GM21737 (cell line): ENCODE results near the gene VILL.

Experiments used
- ATAC-seq: cut with Tn5 transposase; IDR thresholded peaks from one replicate; pipeline ENCODE4 v1.9.1; 2021; ENCODE audit warnings: mild to moderate bottlenecking, moderate library complexity; ENCODE audit not compliant: unreplicated experiment

The VILL gene

DNA sequence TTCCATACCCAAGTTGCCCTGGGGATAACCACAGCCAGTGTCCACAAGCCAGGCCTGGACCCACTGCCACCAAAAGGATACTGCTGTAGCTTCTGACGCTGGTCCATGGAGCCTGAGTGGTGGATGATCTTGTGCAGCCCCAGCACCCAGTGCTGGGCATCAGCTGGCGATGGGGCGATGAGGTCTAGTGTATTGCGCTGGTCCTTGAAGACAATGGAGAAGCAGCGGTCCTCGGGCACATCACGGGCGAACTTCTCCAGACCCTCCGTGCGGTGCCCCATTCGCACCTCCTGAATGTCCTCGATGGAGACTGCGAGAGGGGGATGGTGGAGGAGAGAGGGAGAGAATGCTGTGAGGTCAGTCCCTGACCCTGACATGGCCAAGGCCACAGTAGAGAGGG, 25.8 kb downstream of the VILL start:
- ATAC-seq = no peak

DNA sequence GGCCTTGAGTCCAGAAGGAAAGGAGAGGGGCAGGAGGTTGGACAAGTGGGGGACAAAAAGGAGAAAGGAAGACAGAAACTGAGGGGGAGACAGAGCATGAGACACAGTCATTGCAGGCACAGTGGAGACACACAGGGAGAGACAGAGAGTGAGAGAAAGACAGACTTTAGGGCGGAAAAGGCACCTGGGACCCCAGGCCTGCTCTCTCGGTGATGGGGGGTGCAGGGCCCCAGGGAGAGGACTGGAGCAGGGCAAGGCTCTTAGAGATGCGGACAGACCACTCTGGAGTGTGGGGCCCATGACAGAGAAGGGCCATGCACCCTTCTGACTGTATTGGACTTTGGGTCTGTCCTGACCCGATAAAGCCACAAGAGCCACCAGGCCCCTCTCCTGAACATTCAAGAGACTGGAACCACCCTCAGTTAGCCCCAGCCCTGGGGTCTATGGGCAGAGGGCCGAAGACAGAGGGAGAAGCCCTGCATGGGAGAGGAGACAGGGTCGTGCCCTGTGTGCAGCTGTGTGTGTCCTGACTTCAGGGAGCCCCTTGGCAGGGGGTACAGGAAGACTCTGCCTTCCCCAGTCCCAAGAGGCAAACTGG, 26.4 kb downstream of the VILL start:
- ATAC-seq = no peak

DNA sequence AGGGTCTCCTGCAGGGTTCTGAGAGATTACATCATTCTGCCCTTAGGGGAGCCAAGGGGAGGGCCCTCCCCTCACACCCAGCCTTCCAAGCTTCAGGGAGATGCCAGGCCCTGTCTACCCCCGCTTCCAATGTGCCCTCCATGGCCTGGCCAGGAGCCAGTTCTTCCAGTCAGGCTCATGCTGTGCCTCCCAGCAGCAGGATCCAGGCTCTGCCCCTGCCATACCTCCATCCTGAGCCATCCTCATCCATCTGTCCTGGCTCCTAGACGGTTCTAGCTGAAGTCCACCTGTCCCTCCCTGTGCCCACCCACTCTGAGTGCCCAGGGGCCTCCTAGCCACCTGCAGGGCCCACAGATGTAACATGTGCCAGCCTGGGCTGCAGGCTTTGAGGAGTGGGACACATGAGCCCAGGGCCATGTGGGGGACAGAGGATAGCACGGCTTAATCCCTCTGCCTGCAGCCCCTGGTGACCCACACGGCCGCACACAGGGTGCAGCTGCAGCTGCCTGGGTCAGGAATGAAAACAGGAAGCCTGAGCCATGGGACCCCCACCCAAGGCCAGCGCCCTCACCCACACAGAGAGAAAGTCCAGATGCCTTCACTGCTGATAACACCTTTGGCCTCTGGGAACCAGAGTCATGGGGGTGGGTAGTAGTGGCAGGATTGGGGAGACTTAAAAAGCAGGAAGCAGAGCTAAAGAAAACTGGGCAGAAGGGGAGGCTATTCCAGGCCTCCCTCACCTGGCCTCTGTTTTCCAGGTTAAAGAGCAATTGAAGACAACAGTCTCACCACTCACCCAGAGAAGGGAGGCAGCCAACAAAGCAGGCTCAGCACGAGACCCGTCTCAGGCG, 27.1 kb downstream of the VILL start:
- no peak for ATAC-seq

DNA sequence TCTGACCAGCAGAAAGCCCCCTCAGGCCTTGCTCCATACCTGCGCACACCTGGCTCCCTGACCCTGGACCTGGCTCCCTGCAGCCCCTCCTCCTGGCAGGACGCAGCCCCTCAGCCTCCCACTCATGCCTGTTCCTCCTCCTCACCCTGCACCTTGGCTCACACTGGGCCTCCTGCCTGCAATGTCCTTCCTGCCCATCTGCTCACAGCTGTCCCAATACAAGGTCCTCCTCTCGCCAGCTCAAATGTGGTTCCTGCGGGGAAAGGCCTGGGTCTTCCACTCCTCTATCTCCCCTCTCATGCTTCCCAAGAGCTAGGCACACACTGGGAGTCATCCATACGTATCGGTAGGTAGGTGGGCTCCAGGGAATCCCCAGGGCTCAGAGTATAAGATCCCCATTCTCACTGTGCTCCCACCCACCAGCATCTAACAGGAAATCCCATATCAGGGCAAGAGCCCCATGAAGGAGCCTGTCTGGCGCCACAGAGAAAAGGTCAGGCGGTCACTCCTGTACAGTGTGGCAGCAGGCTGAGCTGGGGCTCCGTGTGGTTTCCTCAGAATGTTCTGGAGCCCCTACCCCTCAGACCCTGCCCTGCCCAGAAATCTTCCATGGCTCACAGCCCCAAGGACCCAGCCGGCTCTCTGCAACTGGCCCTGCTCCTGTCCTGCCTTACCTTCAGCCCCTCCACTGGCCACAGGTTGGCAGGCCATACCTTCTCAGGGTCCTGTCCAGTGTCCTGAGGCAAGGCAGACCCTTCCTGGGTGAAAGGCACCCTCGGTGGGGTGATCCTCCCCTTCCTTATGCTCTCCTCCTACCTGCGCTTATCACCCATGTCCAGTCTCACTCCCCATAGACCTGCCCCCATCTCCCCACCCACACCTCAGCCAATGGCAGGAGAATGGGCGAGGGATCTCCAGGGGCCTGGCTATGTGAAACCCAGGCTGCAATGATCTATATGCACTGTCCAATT, 28.0 kb downstream of the VILL start:
- ATAC-seq = no peak

DNA sequence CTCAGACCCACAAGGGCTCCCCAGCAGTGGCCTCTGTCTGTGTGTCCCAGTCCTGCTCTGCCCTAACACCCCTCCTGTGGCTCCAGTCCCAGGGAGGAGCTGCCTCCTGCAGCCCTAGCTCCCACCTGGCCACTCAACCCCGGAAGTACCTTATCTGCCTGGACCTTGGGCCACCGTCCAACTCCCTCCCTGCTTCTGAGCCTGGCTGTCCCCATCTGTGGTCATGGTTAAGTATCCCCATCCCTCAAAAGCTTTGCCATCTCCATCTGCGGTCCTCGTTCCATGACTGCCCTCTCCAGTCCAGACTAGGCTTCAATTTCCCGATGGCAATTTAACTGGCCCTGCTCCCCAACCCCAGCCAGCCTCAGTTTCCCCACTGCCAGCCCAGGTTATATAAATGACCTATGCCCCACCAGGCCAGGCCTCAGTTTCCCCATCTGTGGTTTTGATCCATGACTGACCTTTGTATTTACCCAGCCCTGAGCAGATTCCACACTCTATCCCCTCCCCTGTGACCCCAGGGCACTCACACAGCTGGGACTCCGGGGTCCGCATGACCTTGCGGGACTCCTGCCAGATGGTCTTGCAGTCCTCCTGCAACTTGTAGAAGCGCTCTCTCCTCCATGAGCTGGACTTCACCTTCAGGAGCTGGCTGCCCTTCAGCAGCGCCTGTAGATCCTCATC, 29.2 kb downstream of the VILL start:
- ATAC-seq = no peak

DNA sequence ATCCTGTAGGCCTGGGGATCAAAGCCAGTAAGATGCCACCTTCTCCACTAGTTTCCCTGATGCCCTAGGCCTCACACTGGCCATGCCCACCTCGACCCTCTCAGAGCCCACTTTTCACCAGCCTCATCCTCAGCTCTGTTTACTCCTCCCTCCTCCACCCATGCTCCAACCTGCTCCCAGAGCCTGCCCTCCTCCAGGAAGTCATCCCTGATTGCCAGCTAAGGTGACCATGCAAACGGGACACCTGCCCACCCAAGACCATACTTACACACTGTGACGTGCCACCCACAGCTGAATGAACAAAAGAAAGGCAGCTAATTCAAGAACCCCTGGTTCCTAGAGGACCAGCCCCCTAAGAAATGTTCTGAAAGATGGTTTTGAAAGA, 29.7 kb downstream of the VILL start:
- no peak for ATAC-seq

DNA sequence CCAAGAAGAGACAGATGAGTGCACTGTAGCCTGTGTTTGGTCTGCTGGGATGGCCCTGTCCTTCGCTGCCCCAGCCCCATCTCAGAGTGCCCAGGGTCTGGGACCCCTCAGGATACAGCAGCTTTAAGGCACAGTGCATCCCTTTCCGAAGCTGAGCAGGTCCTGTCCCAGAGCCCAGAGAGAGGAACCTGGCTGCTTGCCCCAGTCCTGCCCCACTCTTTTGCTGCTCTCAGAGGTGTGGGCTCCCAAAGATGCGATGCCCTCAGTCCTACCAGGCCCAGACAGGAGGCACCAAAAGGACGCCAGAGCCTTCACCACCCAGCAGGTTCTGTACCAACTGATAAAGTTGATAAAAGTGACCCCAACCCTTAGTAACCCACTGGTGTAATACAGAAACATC, 30.6 kb downstream of the VILL start:
- ATAC-seq = no peak

DNA sequence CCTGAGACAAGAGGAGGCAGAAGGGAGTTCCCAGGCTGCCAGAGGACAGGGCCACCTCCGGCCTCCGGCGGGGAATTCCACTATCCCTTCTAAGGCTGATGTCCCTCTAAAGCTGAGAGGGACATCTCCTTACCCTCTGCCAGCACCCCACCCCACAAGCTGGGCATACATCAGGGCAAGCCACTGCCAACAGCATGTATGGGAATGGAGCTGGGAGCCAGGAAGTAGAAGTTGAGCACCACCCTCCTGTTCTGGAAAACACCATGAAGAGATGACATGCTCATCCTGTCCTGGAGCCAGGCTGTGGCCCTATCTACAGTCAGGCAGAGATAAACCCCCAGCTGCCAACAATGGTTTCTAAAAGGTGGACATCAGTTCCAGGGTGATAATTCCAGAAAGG, 31.7 kb downstream of the VILL start:
- ATAC-seq = no peak

DNA sequence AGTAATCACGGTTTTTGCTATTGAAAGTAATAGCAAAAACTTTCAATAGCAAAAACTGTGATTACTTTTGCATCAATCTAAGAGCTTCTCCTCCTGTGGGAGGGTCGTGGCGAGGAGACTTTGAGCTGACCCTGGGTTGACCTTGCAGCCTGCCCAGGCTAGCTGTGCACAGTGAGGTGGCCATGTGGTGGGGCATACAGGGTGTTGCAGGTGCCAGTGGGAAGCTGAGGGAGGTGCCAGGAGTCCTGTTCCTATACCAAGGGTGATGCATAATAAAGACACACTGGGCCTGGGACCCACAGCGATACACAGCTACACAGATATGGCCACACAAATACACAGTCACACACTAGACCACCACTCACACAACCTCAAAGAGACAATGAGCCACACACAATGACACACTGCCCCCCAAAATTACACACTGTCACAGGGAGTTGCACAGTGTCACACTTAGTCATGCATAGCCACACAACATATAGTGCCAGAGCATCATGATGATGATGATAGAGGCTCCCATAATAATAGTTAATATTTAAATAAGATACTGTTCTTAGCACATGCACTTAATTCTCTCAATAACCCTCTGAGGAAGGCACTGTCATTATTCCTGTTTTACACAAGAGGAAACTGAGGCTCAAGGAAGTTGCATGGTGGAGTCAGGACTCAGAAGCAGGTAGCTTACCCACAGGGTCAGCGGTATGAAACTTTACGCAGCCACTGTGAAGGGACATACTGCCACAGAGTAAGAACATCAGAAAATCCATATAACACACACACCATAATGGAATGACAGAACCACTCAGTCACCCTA, 32.5 kb downstream of the VILL start:
- no peak for ATAC-seq

DNA sequence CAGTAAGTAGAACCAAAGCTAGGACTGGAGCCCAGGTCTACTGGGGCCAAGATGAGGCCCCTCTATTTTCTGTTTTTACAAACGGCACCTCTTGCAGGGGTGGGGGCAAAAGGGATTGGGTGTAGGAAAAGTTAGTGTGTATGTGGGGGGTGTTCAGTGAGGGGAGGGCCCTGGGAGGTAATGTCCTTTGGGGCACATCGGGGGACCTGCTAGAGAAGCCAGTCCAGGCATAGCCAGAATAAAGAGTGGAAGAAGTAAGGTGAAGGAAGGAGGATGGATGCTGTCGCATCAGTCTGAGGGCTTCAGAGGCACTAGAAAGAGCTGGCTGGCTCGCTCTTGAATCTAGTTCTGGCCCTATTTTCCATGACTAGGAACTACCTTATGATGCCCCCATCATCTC, 36.3 kb downstream of the VILL start:
- no peak for ATAC-seq

DNA sequence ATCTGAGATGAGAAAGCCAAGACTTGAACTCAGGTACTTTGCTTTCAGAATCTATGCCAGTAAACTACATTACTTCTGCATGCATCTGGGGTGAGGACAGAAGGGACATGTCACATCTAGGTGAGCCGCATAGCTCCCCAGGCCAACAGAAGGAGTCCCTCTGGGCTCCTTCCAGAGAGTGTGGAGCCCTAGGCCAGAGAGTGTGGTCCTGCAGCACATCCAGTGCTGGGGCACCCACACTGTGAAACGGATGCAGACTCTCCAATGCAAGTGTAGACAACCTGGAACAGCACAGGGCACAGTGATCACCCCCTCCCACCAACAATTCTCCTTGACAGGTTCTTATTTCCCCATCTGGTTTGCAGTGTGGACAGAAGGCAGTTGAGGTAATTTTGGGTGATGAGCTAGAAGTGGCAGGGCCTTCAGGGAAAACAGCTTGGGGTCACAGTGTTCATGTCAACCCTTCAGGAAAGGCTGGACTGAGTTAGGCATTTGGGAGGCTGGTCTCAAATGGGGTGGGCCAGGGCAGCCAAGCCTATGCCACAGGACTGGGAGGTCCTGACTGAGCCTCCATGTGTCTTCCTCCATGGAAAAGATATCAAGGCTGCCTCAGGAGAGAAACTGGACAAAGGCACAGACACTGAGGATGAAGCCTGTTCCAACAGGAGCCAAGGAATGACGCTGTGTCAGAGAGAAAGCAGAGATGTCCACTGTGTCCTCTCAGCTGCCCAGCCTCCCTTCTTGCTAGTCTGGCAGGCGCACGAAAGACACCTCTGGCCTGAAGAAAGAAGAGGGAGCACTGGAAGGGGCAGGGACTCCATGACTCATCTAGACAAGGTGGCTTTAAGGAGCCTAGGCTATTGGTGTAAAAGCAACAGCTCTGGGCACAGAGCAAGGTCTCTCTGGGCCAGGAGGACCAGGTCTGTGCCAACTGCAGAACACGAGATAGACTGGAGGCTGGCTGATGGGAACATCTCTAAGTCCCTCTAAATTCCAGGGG, 37.2 kb downstream of the VILL start:
- ATAC-seq = no peak

DNA sequence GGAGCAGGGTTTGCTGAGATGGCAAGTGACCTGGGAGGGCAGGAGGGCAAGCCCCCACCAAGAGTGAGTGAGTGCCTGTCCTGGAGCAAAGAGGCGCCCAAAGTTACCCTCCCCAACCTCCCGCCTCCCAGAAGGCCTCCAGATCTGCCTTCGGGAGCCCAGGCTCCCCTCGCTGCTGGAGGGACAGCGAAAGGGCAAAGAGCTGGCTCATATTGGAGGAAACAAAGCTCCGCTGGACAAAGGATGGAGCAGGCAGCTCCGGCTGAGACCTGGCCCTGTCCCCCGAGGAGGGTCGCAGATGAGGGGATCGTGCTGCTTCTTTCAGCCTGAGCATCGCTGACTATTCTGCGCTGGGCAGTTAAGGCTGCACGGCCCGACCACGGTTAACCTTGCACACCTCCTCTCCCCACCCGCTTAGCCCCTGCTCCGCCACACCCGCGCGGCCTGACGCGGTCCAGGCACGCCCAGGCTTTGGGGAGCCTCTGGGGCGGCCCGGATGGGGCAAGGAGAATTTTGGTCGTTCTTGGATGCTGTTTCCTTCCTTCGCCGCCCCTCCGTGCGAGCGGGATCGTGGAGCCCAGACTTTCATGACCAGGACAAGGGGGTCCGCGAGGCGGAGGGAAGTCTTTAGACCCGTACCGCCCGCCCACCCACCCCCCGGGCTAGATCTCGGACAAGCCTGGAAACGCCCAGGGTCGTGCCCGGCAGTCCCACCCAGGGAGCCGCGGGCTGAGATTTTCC, 38.2 kb downstream of the VILL start:
- ATAC-seq = no peak

DNA sequence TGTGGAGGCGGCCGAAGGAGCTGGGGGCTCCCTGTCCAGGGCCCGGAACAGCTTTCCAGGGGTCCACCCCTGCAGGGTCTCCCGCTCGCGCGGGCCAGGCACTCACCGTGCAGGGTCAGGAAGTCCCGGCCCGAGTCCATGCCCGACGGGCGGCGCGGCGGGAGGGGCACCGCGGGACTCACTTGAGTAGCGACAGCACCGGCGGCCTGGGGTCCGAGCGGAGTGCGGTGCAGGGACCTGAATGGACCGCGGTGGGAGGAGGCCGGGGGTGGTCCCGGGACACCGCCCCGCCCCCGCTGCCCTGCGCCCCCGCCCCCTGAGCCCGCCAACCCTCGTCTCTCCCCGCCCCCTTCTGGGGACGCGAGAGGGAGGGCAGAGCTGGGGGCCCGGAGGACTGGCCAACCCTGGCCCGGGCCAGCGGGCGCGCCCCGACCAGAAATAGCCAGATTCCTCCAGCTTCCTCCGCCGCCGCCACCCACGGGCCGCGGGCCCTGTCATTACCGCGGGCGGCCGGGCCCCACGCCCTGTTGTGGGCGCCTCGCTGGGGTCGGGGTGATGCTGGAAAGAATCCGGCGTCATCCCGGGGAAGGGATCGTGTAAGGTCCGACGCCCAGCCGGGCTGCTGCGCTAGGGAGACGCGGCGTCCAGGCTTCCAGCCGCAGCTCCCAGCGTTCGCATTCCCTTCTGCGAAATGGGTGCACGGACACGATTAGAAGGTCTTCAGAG, 39.0 kb downstream of the VILL start, which contains the start of gene PLCD1:
Gene PLCD1, minus strand, starts transcription at position 243 of the 726 bp plus-strand sequence. Its CDS starts 103 bp downstream, at position 140.
- ATAC-seq = no peak

DNA sequence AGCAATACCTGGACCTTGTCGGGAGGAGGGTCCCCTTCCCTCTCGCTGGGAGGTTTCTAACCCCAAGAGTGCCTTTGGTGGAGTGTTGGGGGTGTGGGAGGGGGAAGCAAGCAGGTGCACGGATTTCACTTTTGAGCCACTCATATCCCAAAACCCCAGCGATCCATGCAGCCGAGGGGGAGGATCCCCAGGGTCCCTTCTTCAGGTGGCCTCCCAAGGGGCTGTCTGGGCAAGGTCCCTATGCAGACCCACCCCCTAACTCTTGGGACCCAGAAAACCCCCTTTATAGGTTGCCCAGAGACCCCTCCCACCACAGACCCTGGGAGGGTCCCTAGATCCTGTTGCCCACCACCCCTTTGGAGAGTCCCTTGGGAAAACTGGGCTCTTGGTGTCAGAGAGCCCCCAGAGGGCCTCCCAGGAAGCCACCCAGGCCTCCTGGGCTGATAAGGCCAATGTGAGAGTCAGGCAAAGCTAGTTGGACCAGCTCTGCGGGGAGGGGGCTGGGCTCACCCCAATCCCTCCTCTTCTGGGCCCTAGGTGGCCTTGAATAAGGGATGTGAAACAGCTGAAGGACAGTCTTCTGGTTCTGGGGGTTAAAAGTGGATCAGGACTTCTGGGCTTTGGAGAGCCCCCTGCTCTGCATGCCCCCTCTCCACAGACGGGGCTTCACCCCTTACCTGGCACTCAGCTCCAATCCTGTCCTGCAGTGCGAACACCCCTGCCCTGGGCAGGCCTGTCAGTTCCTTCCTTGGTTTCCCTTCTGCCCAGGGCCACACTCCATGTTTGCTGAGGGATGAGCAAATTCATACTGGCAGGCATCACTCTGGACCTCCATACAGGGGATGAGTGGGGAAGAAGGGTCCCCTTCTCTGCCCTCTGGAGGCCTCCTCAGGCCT, 39.8 kb downstream of the VILL start:
- no peak for ATAC-seq

DNA sequence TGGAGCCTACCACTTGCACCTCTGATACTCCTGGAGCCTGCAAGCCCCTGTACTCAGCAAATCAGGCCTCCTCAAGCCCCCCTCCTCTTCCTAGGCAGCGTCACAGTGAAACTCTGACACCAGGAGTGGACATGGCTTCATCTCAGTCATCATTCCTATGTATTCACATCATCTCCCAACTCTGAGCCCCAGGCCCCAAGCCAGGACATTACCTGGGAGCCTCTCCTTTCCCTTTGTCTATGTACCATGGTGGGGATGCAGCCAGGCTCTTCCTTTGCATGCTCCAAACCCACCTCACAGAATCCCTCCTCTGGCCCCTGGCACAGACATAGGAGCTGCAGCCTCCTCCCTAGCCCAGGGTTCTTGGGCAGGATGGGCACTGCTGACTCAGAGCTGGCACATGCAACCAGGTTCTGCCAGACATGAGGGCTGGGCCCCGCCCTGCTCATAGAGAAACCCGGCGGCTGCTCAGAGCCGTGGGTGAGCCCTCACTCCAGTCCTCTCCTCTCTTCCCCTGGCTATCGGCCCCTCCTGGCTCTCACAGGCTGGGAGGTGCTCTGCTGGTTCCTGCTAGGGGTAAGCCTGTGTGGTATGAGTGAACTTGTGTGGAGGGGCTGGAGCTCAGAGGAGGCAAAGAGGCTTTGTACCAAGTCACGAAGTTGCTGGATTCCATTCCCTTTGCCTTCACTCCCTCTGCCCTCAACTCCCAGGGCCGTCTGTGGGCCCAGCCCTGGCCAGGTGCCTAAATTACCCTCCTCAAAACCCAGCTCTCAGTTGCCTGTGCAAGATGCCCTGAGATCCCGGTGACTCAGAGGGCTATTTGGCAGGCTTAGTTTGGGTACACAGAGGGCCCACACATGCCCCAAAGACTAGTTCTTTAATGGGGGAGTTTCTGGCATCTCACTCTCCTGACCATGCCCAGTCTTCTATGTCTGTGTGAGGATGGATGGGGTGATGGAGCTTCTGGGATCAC, 40.7 kb downstream of the VILL start:
- ATAC-seq = no peak
